Pericardium fibroblast (primary cell): ENCODE data around the gene LPAR4. TPM values are rescaled to one million over a fixed set of nuclear protein-coding genes. Genes with fewer than 3 reads are reported as not detected.

Experiments used
- total RNA-seq: library from RNA; depleted of rRNA; stranded (reverse); fragments of >200 nt; gene quantifications from 2 replicates; pipeline ENCODE4 v1.2.3, GENCODE V29; 2015

LPAR4 gene
- total RNA-seq = under 0.01 and 0.12 TPM in 2 replicates

GRCh38 chrX:78747489-78747888, at the start of gene LPAR4:
TSS of gene LPAR4 (plus strand) at chrX:78747720. CDS start at chrX:78754870, 7,150 bp downstream.

Other genes with a start within 250 kb of the LPAR4 start
- 0.12 and 0.43 TPM in 2 replicates for gene RTL3, start 88.4 kb upstream of the LPAR4 start, total RNA-seq
- gene P2RY10, start 197.7 kb downstream of the LPAR4 start, total RNA-seq = not detected in 2 replicates